A673 (cell line): ENCODE data around the gene CLTC.

ENCODE experiments used
- CTCF ChIP-seq: fragments of 300-800, 200-600 bp; sonication (generic); conservative IDR thresholded peaks from 2 replicates; pipeline ENCODE4 v1.5.1; 2017; ENCODE audit warnings: low read depth, mild to moderate bottlenecking, antibody characterized with exemption, low read length, moderate library complexity, mixed read lengths
- EZH2 ChIP-seq: fragments of 200-600 bp; sonication (generic); IDR thresholded peaks from 2 replicates; pipeline ENCODE4 v1.6.1; 2017; ENCODE audit warnings: borderline replicate concordance, low read depth, mild to moderate bottlenecking, mixed read lengths, antibody characterized with exemption, low read length; ENCODE audit not compliant: poor library complexity, severe bottlenecking

DNA sequence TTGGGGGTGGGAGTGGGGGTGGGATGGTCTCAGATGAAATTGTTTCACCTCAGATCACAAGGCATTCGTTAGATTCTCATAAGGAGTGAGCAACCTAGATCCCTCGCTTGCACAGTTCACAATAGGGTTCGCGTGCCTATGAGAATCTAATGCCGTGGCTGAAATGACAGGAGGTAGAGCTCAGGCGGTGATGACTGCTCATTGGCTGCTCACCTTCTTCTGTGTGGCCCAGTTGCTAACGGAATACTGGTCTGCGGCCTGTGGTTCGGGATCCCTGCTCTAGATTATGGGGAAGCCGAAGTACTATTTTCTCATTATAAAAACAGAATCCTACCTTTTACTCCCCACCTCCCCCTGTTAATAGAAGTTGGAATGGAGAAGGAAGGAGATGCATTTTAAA lies 18.9 kb downstream of the CLTC start:
- no peak for TF ChIP-seq CTCF
- no peak for TF ChIP-seq EZH2
